ENCODE data around the gene SLC39A8.

DNA sequence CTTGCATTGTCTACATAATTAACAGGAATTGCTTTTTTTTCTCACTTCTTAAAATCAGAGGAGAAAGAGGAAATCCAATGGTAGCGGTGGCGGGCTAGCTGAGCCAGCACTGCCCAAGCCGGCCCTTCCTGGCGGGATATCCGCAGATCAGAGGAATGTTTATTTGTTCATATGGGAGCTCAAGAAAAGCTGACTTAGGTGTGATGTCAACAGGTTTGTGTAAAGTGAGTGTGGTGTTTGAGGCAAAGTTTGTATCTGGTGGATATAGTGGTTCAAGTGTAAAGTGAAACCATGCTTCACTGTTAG lies 466 bp upstream of the SLC39A8 start:
- TF ChIP-seq POLR2AphosphoS5 (IDR thresholded peaks at IDR 0.05; ENCODE audit: low read depth, low read length) (no peak), POLR2A (IDR thresholded peaks at IDR 0.05; ENCODE audit: low read depth, low read length) (no peak), TAF1 (IDR thresholded peaks at IDR 0.05; ENCODE audit: borderline replicate concordance, low read depth, low read length) (no peak)
